K562 (cell line): ENCODE data around the gene ARHGEF17. TPM values are rescaled to one million over a fixed set of nuclear protein-coding genes. Genes with fewer than 3 reads are reported as not detected.

Experiments used
- ATAC-seq: fragments of 200-7000 bp; cut with Tn5 transposase; 3 replicates; pipeline ENCODE4 v1.9.1; 2020; ENCODE audit warnings: moderate library complexity
- BruUV-seq: library from RNA; stranded (reverse); fragments of 400-500 nt; replicated peaks from 2 replicates; lab custom pipeline; 2021; lab: Mats Ljungman, UMichigan
- CTCF ChIA-PET: fragments of 300-600 bp; formaldehyde crosslinking; extraction: SDS; loops from one replicate; lab custom pipeline; 2021; ENCODE audit warnings: low intra/inter-chr PET ratio; lab: Yijun Ruan, JAX
- POLR2A ChIA-PET: fragments of 300-600, 350-650 bp; sonication (Branson Sonifier 250); formaldehyde crosslinking; extraction: SDS; loops from one replicate; lab custom pipeline; 2021; ENCODE audit warnings: antibody characterized with exemption, inconsistent platforms; lab: Yijun Ruan, JAX
- DNase-seq, 4 experiments: peaks; one replicate each; pipeline versions ENCODE4 v3.0.0 to v3.0.0-alpha.2; 2011 to 2018; ENCODE audit warnings: low spot score in 3 of 4, mixed read lengths in 3 of 4; ENCODE audit errors: extremely low read depth in 1 of 4
- FAIRE-seq: peaks from 2 replicates; lab custom pipeline; 2011; peaks lifted over from hg19 to GRCh38; lab: Jason Lieb, UNC
- H2AFZ ChIP-seq: 2 replicates; pipeline ENCODE4 v1.6.0; 2011; ENCODE audit warnings: low read depth, low read length, control low read depth, inconsistent platforms
- H3K27ac ChIP-seq: fragments of 200-600 bp; 3 replicates; pipeline ENCODE4 v1.8.0; 2011; ENCODE audit warnings: low read depth, mild to moderate bottlenecking, control low read depth, inconsistent platforms, low read length, moderate library complexity, mixed read lengths; ENCODE audit errors: extremely low read depth
- H3K27me3 ChIP-seq, 2 experiments: fragments of 300-600 bp in 1 of 2; 2 replicates in 1 of 2; 3 replicates in 1 of 2; pipeline versions ENCODE4 v1.6.0 to v1.8.0; 2011; ENCODE audit warnings: inconsistent platforms in 2 of 2, low read length in 2 of 2, mild to moderate bottlenecking in 1 of 2, mixed read lengths in 1 of 2, moderate library complexity in 1 of 2; ENCODE audit not compliant: control insufficient read depth in 2 of 2, insufficient read depth in 2 of 2
- H3K36me3 ChIP-seq: fragments of 300-600 bp; 3 replicates; pipeline ENCODE4 v1.8.0; 2011; ENCODE audit warnings: mild to moderate bottlenecking, low read length, inconsistent platforms; ENCODE audit not compliant: control insufficient read depth, insufficient read depth
- H3K4me1 ChIP-seq, 2 experiments: fragments of 200-600 bp in 1 of 2; replicated peaks in 1 of 2; 2 replicates in 1 of 2; 3 replicates in 1 of 2; pipeline versions ENCODE4 v1.5.1 to v1.8.0; 2011; ENCODE audit warnings: inconsistent platforms in 2 of 2, low read length in 2 of 2, mild to moderate bottlenecking in 1 of 2, mixed read lengths in 1 of 2, moderate library complexity in 1 of 2; ENCODE audit not compliant: control insufficient read depth in 2 of 2, insufficient read depth in 2 of 2
- H3K4me2 ChIP-seq: 2 replicates; pipeline ENCODE4 v1.6.1; 2011; ENCODE audit warnings: low read length, control low read depth, inconsistent platforms, mixed read lengths; ENCODE audit not compliant: insufficient read depth
- H3K4me3 ChIP-seq: fragments of 200-600 bp; sonication (generic), shearing (Covaris generic); 2 replicates; pipeline ENCODE4 v1.5.1; 2016; ENCODE audit warnings: control low read depth, inconsistent platforms
- H3K79me2 ChIP-seq: fragments of 200-600 bp; 3 replicates; pipeline ENCODE4 v1.8.0; 2011; ENCODE audit warnings: low read length, inconsistent platforms; ENCODE audit not compliant: control insufficient read depth, insufficient read depth
- H3K9ac ChIP-seq, 2 experiments: 2 replicates each; pipeline versions ENCODE4 v1.6.0 to v1.6.1; 2011; ENCODE audit warnings: low read depth in 2 of 2, low read length in 2 of 2, control low read depth in 1 of 2, inconsistent platforms in 1 of 2, mild to moderate bottlenecking in 1 of 2, mixed read lengths in 1 of 2; ENCODE audit not compliant: insufficient read depth in 1 of 2
- H3K9me1 ChIP-seq: one replicate; pipeline ENCODE4 v1.6.0; 2011; ENCODE audit warnings: inconsistent platforms, mild to moderate bottlenecking, low read length, moderate library complexity; ENCODE audit not compliant: control insufficient read depth, insufficient read depth
- H3K9me3 ChIP-seq: replicated peaks from 2 replicates; pipeline ENCODE4 v1.5.1; 2011; ENCODE audit warnings: low read depth, low read length, inconsistent platforms; ENCODE audit not compliant: control insufficient read depth, insufficient read depth
- H4K20me1 ChIP-seq: replicated peaks from 2 replicates; pipeline ENCODE4 v1.6.1; 2011; ENCODE audit warnings: low read length, inconsistent platforms, mixed read lengths; ENCODE audit not compliant: control insufficient read depth, insufficient read depth
- BHLHE40 ChIP-seq: IDR thresholded peaks from 2 replicates; pipeline ENCODE4 v1.6.1; 2011; ENCODE audit warnings: low read length, improper control_type of control experiment
- NR2C1 ChIP-seq, 2 experiments: fragments of 450-650 bp; IDR thresholded peaks; 2 replicates each; pipeline ENCODE4 v1.6.1; 2017; ENCODE audit warnings: mild to moderate bottlenecking in 2 of 2, antibody characterized with exemption in 1 of 2, inconsistent platforms in 1 of 2, missing compliant biosample characterization in 1 of 2, missing genetic modification characterization in 1 of 2
- NR2F6 ChIP-seq: fragments of 450-650 bp; formaldehyde crosslinking; IDR thresholded peaks from 2 replicates; pipeline ENCODE4 v1.4.0; 2020; ENCODE audit warnings: mild to moderate bottlenecking
- NR4A1 ChIP-seq, 2 experiments: fragments of 250-450 bp in 1 of 2; fragments of 450-650 bp in 1 of 2; sonication (Bioruptor Pico) in 1 of 2; IDR thresholded peaks; 2 replicates each; pipeline versions ENCODE4 v1.4.0 to v1.6.1; 2016 to 2020; ENCODE audit warnings: mild to moderate bottlenecking in 2 of 2, missing compliant biosample characterization in 1 of 2, missing genetic modification characterization in 1 of 2, moderate library complexity in 1 of 2
- PTBP1 ChIP-seq: fragments of 200-400 bp; formaldehyde crosslinking; IDR thresholded peaks from 2 replicates; pipeline ENCODE4 v1.6.1; 2017; ENCODE audit warnings: low read depth, low read length
- RBM34 ChIP-seq: fragments of 200-400 bp; formaldehyde crosslinking; IDR thresholded peaks from 2 replicates; pipeline ENCODE4 v1.6.1; 2018; ENCODE audit warnings: low read length, borderline replicate concordance; ENCODE audit not compliant: insufficient read depth
- RHOXF2B ChIP-seq: fragments of 250-450 bp; sonication (Bioruptor Pico); conservative IDR thresholded peaks from 2 replicates; pipeline ENCODE4 v1.5.1; 2021
- SIN3B ChIP-seq: fragments of 450-650 bp; IDR thresholded peaks from 2 replicates; pipeline ENCODE4 v1.6.1; 2017; ENCODE audit warnings: low read depth, mild to moderate bottlenecking, moderate library complexity
- ZNF140 ChIP-seq: fragments of 250-450 bp; sonication (Bioruptor Pico); IDR thresholded peaks from 2 replicates; pipeline ENCODE4 v1.8.0; 2021; ENCODE audit warnings: moderate library complexity, mild to moderate bottlenecking, inconsistent platforms
- ZNF175 ChIP-seq: fragments of 200-800 bp; sonication (Bioruptor generic); IDR thresholded peaks from 2 replicates; pipeline ENCODE4 v1.6.1; 2016; ENCODE audit warnings: low read depth, mild to moderate bottlenecking, missing genetic modification characterization, missing compliant biosample characterization
- ZNF184 ChIP-seq: sonication (generic); formaldehyde crosslinking; IDR thresholded peaks from 2 replicates; pipeline ENCODE4 v1.5.0; 2020; ENCODE audit warnings: missing genetic modification reagents
- ZNF253 ChIP-seq: fragments of 250-450 bp; sonication (Bioruptor Pico); conservative IDR thresholded peaks from 2 replicates; pipeline ENCODE4 v1.6.1; 2021; ENCODE audit warnings: mild to moderate bottlenecking
- ZNF277 ChIP-seq: fragments of 250-450 bp; sonication (Bioruptor Pico); IDR thresholded peaks from 2 replicates; pipeline ENCODE4 v1.8.0; 2022; ENCODE audit warnings: inconsistent platforms, mild to moderate bottlenecking, moderate library complexity, borderline replicate concordance
- ZNF347 ChIP-seq: fragments of 450-650 bp; formaldehyde crosslinking; IDR thresholded peaks from 2 replicates; pipeline ENCODE4 v1.4.0; 2020; ENCODE audit warnings: low read depth, mild to moderate bottlenecking, moderate library complexity
- ZNF507 ChIP-seq: conservative IDR thresholded peaks from 2 replicates; pipeline ENCODE4 v1.6.1; 2017; ENCODE audit warnings: missing genetic modification characterization, missing compliant biosample characterization
- WGBS: fragments of 100-300 bp; shearing (Covaris generic); methylation state at CpG from one replicate; pipeline ENCODE4 v1.1.6; 2016; ENCODE audit warnings: low coverage, mixed read lengths; ENCODE audit not compliant: insufficient coverage; ENCODE audit errors: missing lambda C conversion rate; 5-methylcytosine and 5-hydroxymethylcytosine counted together
- in situ Hi-C: fragments of 300-500 bp; cut with MboI; formaldehyde crosslinking; loops from 4 replicates; pipeline ENCODE4 v1.15.0; 2018; ENCODE audit warnings: inconsistent platforms, mixed read lengths
- intact Hi-C: fragments of 100-400 bp; cut with micrococcal nuclease; formaldehyde crosslinking; loops from 2 replicates; pipeline ENCODE4 v1.14.2; 2022
- polyA plus RNA-seq, 8 experiments: library from polyadenylated mRNA; depleted of rRNA in 4 of 8; stranded (reverse) in 5 of 8; unstranded in 3 of 8; fragments of >200 nt; fragmentation: Nextera tagmentation in 2 of 8; fragmentation: Illumina TruSeq in 1 of 8; extraction: Ambion mirVana in 2 of 8; extraction: Trizol in 1 of 8; gene quantifications; 2 replicates each; pipeline versions ENCODE4 v1.2.1 to v1.2.3, GENCODE V29; 2011 to 2014; ENCODE audit warnings: inconsistent platforms in 1 of 8, missing spikeins in 1 of 8
- total RNA-seq, 7 experiments: library from RNA; depleted of rRNA in 6 of 7; stranded (reverse); fragments of >200 nt in 6 of 7; fragmentation: Illumina TruSeq in 2 of 7; extraction: Trizol in 2 of 7; gene quantifications; 2 replicates each; pipeline versions ENCODE4 v1.2.1 to v1.2.3, GENCODE V29; 2011 to 2021; ENCODE audit warnings: low replicate concordance in 1 of 7
- TF ChIP-seq, protein P1 (sequence below): fragments of 200-800 bp; sonication (Bioruptor generic); IDR thresholded peaks from 2 replicates; pipeline ENCODE4 v1.6.1; 2016; ENCODE audit warnings: missing genetic modification characterization, missing compliant biosample characterization

ARHGEF17 gene
- total and polyA plus RNA-seq, 9 of the 15 experiments (the other 6 are each of a cell fraction or from before 2014, with no cell fraction given), result 0.04 to 0.68 (median 0.10) TPM; not detected in 2

GRCh38 chr11:73311394-73311869 is 3.4 kb downstream of the ARHGEF17 start (continued):
- TF ChIP-seq RBM34 (no peak), PTBP1 (no peak), ZNF277 (CRISPR knock-in tag) (no peak), NR4A1 (CRISPR knock-in tag; IDR thresholded peaks at IDR 0.05) (no peak), NR4A1 (tag; IDR thresholded peaks at IDR 0.05) (no peak), ZNF347 (no peak), NR2C1 (IDR thresholded peaks at IDR 0.05) (no peak), NR2C1 (tag; IDR thresholded peaks at IDR 0.05) (no peak), RHOXF2B (CRISPR knock-in tag) (no peak)

- H3K36me3 ChIP-seq, result no peaks in the 10 kb centered on the region
- intact Hi-C loops (no loop called here), in situ Hi-C loops (no loop called here)
- ATAC-seq (no peak), FAIRE-seq (no peak), DNase-seq (no peak)
- H3K9me1 ChIP-seq, result no peaks in the 10 kb centered on the region
- no peak overlapping the region for H3K4me2 ChIP-seq
- H3K4me3 ChIP-seq, result no peak overlapping the region
- no peaks in the 10 kb centered on the region for H3K9me3 ChIP-seq
- BruUV-seq, result no TSS peak
- no peak overlapping the region for H3K9ac ChIP-seq
- no peak overlapping the region for H3K27ac ChIP-seq
- POLR2A ChIA-PET, result interaction anchor here (1.0 kb wide), 1 partner anchor 12 kb away, joined by 4 read pairs; no protein-coding TSS in a partner anchor
- CTCF ChIA-PET, result no interaction called here
- H4K20me1 ChIP-seq, result peaks cover 6% of the 10 kb centered on the region; the same call in 1 of the 2 replicates
- H3K27me3 ChIP-seq, result peaks cover 6 to 34% of the 10 kb centered on the region in 2 experiments; a peak in 3 of 5 replicates
- no peaks in the 10 kb centered on the region for H3K79me2 ChIP-seq
- peaks cover 3 to 22% of the 10 kb centered on the region in 2 experiments; a peak in 4 of 5 replicates for H3K4me1 ChIP-seq
- H2AFZ ChIP-seq, result no peak overlapping the region
- 28% methylated on average over 2 of the region's 2 CpGs for WGBS
- TF ChIP-seq, protein P1, sequence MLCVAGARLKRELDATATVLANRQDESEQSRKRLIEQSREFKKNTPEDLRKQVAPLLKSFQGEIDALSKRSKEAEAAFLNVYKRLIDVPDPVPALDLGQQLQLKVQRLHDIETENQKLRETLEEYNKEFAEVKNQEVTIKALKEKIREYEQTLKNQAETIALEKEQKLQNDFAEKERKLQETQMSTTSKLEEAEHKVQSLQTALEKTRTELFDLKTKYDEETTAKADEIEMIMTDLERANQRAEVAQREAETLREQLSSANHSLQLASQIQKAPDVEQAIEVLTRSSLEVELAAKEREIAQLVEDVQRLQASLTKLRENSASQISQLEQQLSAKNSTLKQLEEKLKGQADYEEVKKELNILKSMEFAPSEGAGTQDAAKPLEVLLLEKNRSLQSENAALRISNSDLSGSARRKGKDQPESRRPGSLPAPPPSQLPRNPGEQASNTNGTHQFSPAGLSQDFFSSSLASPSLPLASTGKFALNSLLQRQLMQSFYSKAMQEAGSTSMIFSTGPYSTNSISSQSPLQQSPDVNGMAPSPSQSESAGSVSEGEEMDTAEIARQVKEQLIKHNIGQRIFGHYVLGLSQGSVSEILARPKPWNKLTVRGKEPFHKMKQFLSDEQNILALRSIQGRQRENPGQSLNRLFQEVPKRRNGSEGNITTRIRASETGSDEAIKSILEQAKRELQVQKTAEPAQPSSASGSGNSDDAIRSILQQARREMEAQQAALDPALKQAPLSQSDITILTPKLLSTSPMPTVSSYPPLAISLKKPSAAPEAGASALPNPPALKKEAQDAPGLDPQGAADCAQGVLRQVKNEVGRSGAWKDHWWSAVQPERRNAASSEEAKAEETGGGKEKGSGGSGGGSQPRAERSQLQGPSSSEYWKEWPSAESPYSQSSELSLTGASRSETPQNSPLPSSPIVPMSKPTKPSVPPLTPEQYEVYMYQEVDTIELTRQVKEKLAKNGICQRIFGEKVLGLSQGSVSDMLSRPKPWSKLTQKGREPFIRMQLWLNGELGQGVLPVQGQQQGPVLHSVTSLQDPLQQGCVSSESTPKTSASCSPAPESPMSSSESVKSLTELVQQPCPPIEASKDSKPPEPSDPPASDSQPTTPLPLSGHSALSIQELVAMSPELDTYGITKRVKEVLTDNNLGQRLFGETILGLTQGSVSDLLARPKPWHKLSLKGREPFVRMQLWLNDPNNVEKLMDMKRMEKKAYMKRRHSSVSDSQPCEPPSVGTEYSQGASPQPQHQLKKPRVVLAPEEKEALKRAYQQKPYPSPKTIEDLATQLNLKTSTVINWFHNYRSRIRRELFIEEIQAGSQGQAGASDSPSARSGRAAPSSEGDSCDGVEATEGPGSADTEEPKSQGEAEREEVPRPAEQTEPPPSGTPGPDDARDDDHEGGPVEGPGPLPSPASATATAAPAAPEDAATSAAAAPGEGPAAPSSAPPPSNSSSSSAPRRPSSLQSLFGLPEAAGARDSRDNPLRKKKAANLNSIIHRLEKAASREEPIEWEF, result no peak
- TF ChIP-seq NR2F6 (no peak), ZNF253 (CRISPR knock-in tag) (no peak), ZNF507 (tag) (no peak), ZNF175 (no peak), BHLHE40 (no peak), SIN3B (no peak), ZNF184 (CRISPR knock-in tag) (no peak), ZNF140 (no peak)
These were observed 4.0 kb downstream of the ARHGEF17 start for GRCh38 chr11:73312036-73312435.
